K562 treated with DMSO at 1 percent for 4 hours (cell line): ENCODE results near the gene MANSC4. TPM values are rescaled to one million over a fixed set of nuclear protein-coding genes. Genes with fewer than 3 reads are reported as not detected.

Experiments used
- total RNA-seq: library from RNA; unstranded; fragments of 300-600 nt; gene quantifications from 2 replicates; pipeline ENCODE4 v1.2.3, GENCODE V29; 2022; ENCODE audit not compliant: insufficient read depth

Gene MANSC4
- not detected in 2 replicates for total RNA-seq

DNA sequence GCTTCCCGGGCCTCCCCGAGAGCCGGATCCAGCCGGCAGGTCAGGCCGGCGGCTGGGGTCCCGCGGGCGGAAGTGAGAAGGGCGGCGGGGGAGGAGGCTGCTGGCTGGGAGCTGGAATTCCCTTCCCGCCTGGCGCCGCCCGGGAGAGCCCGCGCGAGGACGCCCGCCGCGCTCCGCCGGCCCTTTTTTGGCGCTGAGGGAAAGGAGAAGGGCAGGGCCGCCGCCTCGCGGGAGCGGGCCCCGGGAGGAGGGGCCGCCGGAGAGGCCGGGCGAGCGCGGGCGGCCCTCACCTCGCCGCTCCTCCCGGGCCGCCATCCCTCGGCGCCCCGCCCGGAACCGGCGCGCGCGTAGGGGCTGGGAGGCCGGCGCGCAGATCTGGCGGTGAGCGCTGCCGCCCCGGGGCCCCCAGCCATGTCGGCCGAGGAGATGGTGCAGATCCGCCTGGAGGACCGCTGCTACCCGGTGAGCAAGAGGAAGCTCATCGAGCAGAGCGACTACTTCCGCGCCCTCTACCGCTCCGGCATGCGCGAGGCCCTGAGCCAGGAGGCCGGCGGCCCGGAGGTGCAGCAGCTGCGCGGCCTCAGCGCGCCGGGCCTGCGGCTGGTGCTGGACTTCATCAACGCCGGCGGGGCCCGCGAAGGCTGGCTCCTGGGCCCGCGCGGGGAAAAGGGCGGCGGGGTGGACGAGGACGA lies at the start of gene MANSC4, which contains the start of gene KLHL42:
Gene MANSC4, minus strand, starts transcription at position 317 of the 692 bp plus-strand sequence. CDS start 8,960 bp downstream, outside the sequence.
Gene KLHL42, plus strand, starts transcription at position 314 of the 692 bp plus-strand sequence. Its CDS starts 98 bp downstream, at position 412.

Other genes starting within 250 kb of the MANSC4 start
- not detected in 2 replicates for gene REP15, start 83.8 kb downstream of the MANSC4 start, total RNA-seq
- gene MRPS35, start 69.4 kb downstream of the MANSC4 start, total RNA-seq = 31.5 and 36.7 TPM in 2 replicates
- gene KLHL42, start within 50 bp of the MANSC4 start, total RNA-seq = 5.8 and 6.4 TPM in 2 replicates
- 4.4 TPM in 1 of 2 replicates, not detected in the other for gene PTHLH, start 192.5 kb upstream of the MANSC4 start, total RNA-seq